Endothelial cell (in vitro differentiated cells): Measurements from ENCODE around the gene ATP6V1F. TPM values are rescaled to one million over a fixed set of nuclear protein-coding genes. Genes with fewer than 3 reads are reported as not detected.

ENCODE experiments used
- DNase-seq: peaks from one replicate; pipeline ENCODE4 v3.0.0; 2021; ENCODE audit warnings: low spot score
- H3K27ac Mint-ChIP-seq: one replicate; pipeline ENCODE4 v1.8.0; 2021; ENCODE audit warnings: mixed read lengths, inconsistent platforms; ENCODE audit not compliant: unreplicated experiment
- H3K27me3 Mint-ChIP-seq: one replicate; pipeline ENCODE4 v1.8.0; 2021; ENCODE audit warnings: mild to moderate bottlenecking, moderate library complexity, mixed read lengths, inconsistent platforms; ENCODE audit not compliant: unreplicated experiment
- H3K36me3 Mint-ChIP-seq: one replicate; pipeline ENCODE4 v1.8.0; 2021; ENCODE audit warnings: mild to moderate bottlenecking, low read depth, mixed read lengths, inconsistent platforms; ENCODE audit not compliant: unreplicated experiment
- H3K4me1 Mint-ChIP-seq: one replicate; pipeline ENCODE4 v1.8.0; 2021; ENCODE audit warnings: mild to moderate bottlenecking, mixed read lengths, inconsistent platforms; ENCODE audit not compliant: unreplicated experiment
- H3K4me3 Mint-ChIP-seq: one replicate; pipeline ENCODE4 v1.8.0; 2021; ENCODE audit warnings: mild to moderate bottlenecking, mixed read lengths, inconsistent platforms; ENCODE audit not compliant: unreplicated experiment
- H3K9me3 Mint-ChIP-seq: one replicate; pipeline ENCODE4 v1.8.0; 2021; ENCODE audit warnings: mixed read lengths, inconsistent platforms; ENCODE audit not compliant: unreplicated experiment
- CTCF ChIP-seq: fragments of 200-600 bp; sonication (generic); IDR thresholded peaks from one replicate; pipeline ENCODE4 v1.5.0; 2021; ENCODE audit warnings: antibody characterized with exemption; ENCODE audit not compliant: unreplicated experiment
- total RNA-seq: library from RNA; stranded (reverse); fragmentation: NEBNext Ultra II Directional; extraction: Animal tissue kit (Norgen Biotek cat#: 25700); gene quantifications from one replicate; pipeline ENCODE4 v1.2.1, GENCODE V29; 2021; ENCODE audit not compliant: unreplicated experiment

Gene ATP6V1F
- total RNA-seq, 1 donor from 2014 or later = 132 TPM

- H3K27me3 Mint-ChIP-seq = peaks cover 18% of the 10 kb centered on the region
- H3K4me1 Mint-ChIP-seq = no peaks in the 10 kb centered on the region
- TF ChIP-seq CTCF = no peak
- no peak overlapping the region for H3K4me3 Mint-ChIP-seq
- H3K36me3 Mint-ChIP-seq = no peaks in the 10 kb centered on the region
- no peaks in the 10 kb centered on the region for H3K9me3 Mint-ChIP-seq
- DNase-seq = no peak
- no peak overlapping the region for H3K27ac Mint-ChIP-seq
Measured at GRCh38 chr7:128843938-128844621, 18.6 kb upstream of the ATP6V1F start.

DNA sequence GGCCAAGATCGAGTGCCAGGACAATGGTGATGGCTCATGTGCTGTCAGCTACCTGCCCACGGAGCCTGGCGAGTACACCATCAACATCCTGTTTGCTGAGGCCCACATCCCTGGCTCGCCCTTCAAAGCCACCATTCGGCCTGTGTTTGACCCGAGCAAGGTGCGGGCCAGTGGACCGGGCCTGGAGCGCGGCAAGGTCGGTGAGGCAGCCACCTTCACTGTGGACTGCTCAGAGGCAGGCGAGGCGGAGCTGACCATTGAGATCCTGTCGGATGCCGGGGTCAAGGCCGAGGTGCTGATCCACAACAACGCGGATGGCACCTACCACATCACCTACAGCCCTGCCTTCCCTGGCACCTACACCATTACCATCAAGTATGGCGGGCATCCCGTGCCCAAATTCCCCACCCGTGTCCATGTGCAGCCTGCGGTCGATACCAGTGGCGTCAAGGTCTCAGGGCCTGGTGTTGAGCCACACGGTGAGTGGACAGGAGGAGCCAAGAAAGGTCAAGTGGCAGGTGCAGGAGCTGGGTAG lies 17.8 kb upstream of the ATP6V1F start:
- no peaks in the 10 kb centered on the region for H3K4me1 Mint-ChIP-seq
- no peak for TF ChIP-seq CTCF

GRCh38 chr7:128845475-128845874 lies 17.2 kb upstream of the ATP6V1F start:
- H3K36me3 Mint-ChIP-seq = no peaks in the 10 kb centered on the region
- TF ChIP-seq CTCF = no peak
- DNase-seq = no peak
- H3K27me3 Mint-ChIP-seq = peaks cover 14% of the 10 kb centered on the region
- no peak overlapping the region for H3K4me3 Mint-ChIP-seq
- no peak overlapping the region for H3K27ac Mint-ChIP-seq
- H3K9me3 Mint-ChIP-seq = no peaks in the 10 kb centered on the region
- H3K4me1 Mint-ChIP-seq = no peaks in the 10 kb centered on the region

More for the DNA sequence above, 17.8 kb upstream of the ATP6V1F start:
- no peaks in the 10 kb centered on the region for H3K9me3 Mint-ChIP-seq
- no peaks in the 10 kb centered on the region for H3K36me3 Mint-ChIP-seq
- no peak overlapping the region for H3K27ac Mint-ChIP-seq
- no peak for DNase-seq
- H3K27me3 Mint-ChIP-seq = peaks cover 14% of the 10 kb centered on the region
- H3K4me3 Mint-ChIP-seq = no peak overlapping the region

- no peak for DNase-seq
- H3K27me3 Mint-ChIP-seq = peaks cover 14% of the 10 kb centered on the region
- no peaks in the 10 kb centered on the region for H3K4me1 Mint-ChIP-seq
- no peaks in the 10 kb centered on the region for H3K9me3 Mint-ChIP-seq
- no peak for TF ChIP-seq CTCF
- no peak overlapping the region for H3K27ac Mint-ChIP-seq
- H3K4me3 Mint-ChIP-seq = no peak overlapping the region
- H3K36me3 Mint-ChIP-seq = no peaks in the 10 kb centered on the region
Measured at GRCh38 chr7:128845987-128846386, 16.7 kb upstream of the ATP6V1F start.

DNA sequence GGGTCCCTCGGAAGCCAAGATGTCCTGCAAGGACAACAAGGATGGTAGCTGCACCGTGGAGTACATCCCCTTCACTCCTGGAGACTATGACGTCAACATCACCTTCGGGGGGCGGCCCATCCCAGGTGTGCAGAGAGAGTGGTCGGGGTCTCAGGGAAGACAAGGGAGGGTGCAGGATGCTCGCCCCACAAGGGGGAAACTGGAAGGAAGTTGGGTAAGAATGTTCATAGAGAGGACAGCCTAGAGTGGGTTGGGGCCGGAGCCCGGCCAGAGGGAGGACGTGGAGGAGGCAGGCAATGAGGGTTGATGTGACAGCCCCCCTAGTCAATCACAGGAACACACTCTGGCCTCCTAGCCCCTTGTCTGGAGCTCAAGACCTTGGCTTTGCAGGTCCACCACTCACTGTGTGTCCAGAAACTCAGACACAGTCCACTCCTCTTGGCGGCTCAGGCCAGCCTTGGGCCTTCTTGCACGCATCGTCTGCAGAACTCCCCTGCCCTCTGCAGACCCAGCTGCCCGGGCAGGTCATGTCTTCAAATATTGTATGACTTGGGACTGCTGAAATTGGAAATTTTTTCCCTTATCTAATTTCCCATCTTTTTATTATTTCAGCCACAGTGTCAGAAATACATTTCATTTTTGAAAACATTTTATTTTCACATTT lies 15.7 kb upstream of the ATP6V1F start:
- peaks cover 14% of the 10 kb centered on the region for H3K27me3 Mint-ChIP-seq
- no peaks in the 10 kb centered on the region for H3K9me3 Mint-ChIP-seq
- no peaks in the 10 kb centered on the region for H3K36me3 Mint-ChIP-seq
- no peak overlapping the region for H3K27ac Mint-ChIP-seq
- no peak for TF ChIP-seq CTCF
- no peak for DNase-seq
- no peaks in the 10 kb centered on the region for H3K4me1 Mint-ChIP-seq
- no peak overlapping the region for H3K4me3 Mint-ChIP-seq
